CD4-positive, CD25-positive, alpha-beta regulatory T cell (primary cell): ENCODE data around the gene POU2F3. TPM values are rescaled to one million over a fixed set of nuclear protein-coding genes. Genes with fewer than 3 reads are reported as not detected.

Experiments
- ATAC-seq, 2 donors: fragments of 150-1000 bp; cut with Tn5 transposase; one replicate each; pipeline ENCODE4 v1.10.0; 2021; ENCODE audit warnings: low read depth in 2 of 2, moderate number of reproducible peaks in 2 of 2, moderate library complexity in 1 of 2
- DNase-seq, 3 donors: peaks; one replicate each; pipeline versions ENCODE4 v3.0.0 to v3.0.0-alpha.2; 2012 to 2022; ENCODE audit warnings: mixed read lengths in 1 of 3
- H3K27ac ChIP-seq: one replicate; pipeline ENCODE4 v1.7.0; 2013; ENCODE audit warnings: mild to moderate bottlenecking, low read length; ENCODE audit not compliant: insufficient read depth, poor library complexity, severe bottlenecking
- H3K27me3 ChIP-seq: one replicate; pipeline ENCODE4 v1.7.0; 2013; ENCODE audit warnings: low read length; ENCODE audit not compliant: control insufficient read depth, insufficient read depth
- H3K36me3 ChIP-seq: one replicate; pipeline ENCODE4 v1.7.0; 2013; ENCODE audit warnings: mild to moderate bottlenecking, low read length, moderate library complexity; ENCODE audit not compliant: control insufficient read depth, insufficient read depth
- H3K4me1 ChIP-seq: 2 replicates; pipeline ENCODE4 v1.7.0; 2013; ENCODE audit warnings: mild to moderate bottlenecking, low read length; ENCODE audit not compliant: insufficient read depth, control insufficient read depth, poor library complexity, severe bottlenecking
- H3K4me3 ChIP-seq: one replicate; pipeline ENCODE4 v1.7.0; 2013; ENCODE audit warnings: low read depth, mild to moderate bottlenecking, low read length, moderate library complexity
- H3K9me3 ChIP-seq, 2 experiments: 1 replicate in 1 of 2; 2 replicates in 1 of 2; pipeline ENCODE4 v1.7.0; 2013; ENCODE audit warnings: low read length in 2 of 2, mild to moderate bottlenecking in 1 of 2, moderate library complexity in 1 of 2; ENCODE audit not compliant: control insufficient read depth in 2 of 2
- H3K27ac Mint-ChIP-seq, 3 donors: one replicate each; pipeline ENCODE4 v1.8.0; 2020 to 2022; ENCODE audit warnings: mild to moderate bottlenecking in 3 of 3, mixed read lengths in 3 of 3, moderate library complexity in 2 of 3
- H3K27me3 Mint-ChIP-seq: one replicate; pipeline ENCODE4 v1.8.0; 2022; ENCODE audit warnings: mild to moderate bottlenecking, mixed read lengths
- H3K36me3 Mint-ChIP-seq: one replicate; pipeline ENCODE4 v1.8.0; 2020; ENCODE audit warnings: mixed read lengths
- H3K4me1 Mint-ChIP-seq, 4 donors: one replicate each; pipeline ENCODE4 v1.8.0; 2020 to 2022; ENCODE audit warnings: mixed read lengths in 4 of 4, mild to moderate bottlenecking in 1 of 4
- H3K4me3 Mint-ChIP-seq, 4 donors: one replicate each; pipeline ENCODE4 v1.8.0; 2020 to 2022; ENCODE audit warnings: mild to moderate bottlenecking in 4 of 4, mixed read lengths in 4 of 4, moderate library complexity in 3 of 4
- H3K9me3 Mint-ChIP-seq, 7 donors: one replicate each; pipeline ENCODE4 v1.8.0; 2020 to 2022; ENCODE audit warnings: mixed read lengths in 7 of 7, mild to moderate bottlenecking in 3 of 7, moderate library complexity in 2 of 7
- polyA plus RNA-seq, 4 donors: library from polyadenylated mRNA; unstranded; fragments of 300-500 nt; fragmentation: Illumina TruSeq; gene quantifications; one replicate each; pipeline ENCODE4 v1.2.3, GENCODE V29; 2021
- total RNA-seq: library from RNA; stranded (reverse); gene quantifications from one replicate; pipeline ENCODE4 v1.2.3, GENCODE V29; 2022

Gene POU2F3
- total and polyA plus RNA-seq, 5 donors from 2014 or later = not detected

- no peak overlapping the region for H3K27ac ChIP-seq
- H3K36me3 ChIP-seq = no peaks in the 10 kb centered on the region
- Mint-ChIP-seq H3K27me3 (peaks cover 12% of the 10 kb centered on the region), H3K4me1 (no peaks in the 10 kb centered on the region), H3K9me3 (no peaks in the 10 kb centered on the region), H3K27ac (no peak overlapping the region), H3K4me3 (no peak overlapping the region), H3K36me3 (no peaks in the 10 kb centered on the region)
- no peak for DNase-seq
- H3K4me1 ChIP-seq = no peaks in the 10 kb centered on the region
- H3K4me3 ChIP-seq = no peak overlapping the region
- no peaks in the 10 kb centered on the region for H3K9me3 ChIP-seq
- H3K27me3 ChIP-seq = no peaks in the 10 kb centered on the region
- ATAC-seq = no peak
Observed at GRCh38 chr11:120218695-120219033, 21.3 kb upstream of the POU2F3 start.

GRCh38 chr11:120219232-120219937, 20.6 kb upstream of the POU2F3 start:
- no peaks in the 10 kb centered on the region for H3K4me1 Mint-ChIP-seq
- Histone ChIP-seq H3K27me3 (no peaks in the 10 kb centered on the region), H3K36me3 (no peaks in the 10 kb centered on the region), H3K4me1 (no peaks in the 10 kb centered on the region), H3K9me3 (no peaks in the 10 kb centered on the region), H3K4me3 (no peak overlapping the region), H3K27ac (no peak overlapping the region)
- ATAC-seq (no peak), DNase-seq (no peak)
- no peaks in the 10 kb centered on the region for H3K9me3 Mint-ChIP-seq
- no peaks in the 10 kb centered on the region for H3K36me3 Mint-ChIP-seq
- H3K27me3 Mint-ChIP-seq = peaks cover 5% of the 10 kb centered on the region
- H3K27ac Mint-ChIP-seq = no peak overlapping the region
- no peak overlapping the region for H3K4me3 Mint-ChIP-seq

- no peak overlapping the region for H3K27ac Mint-ChIP-seq
Observed at GRCh38 chr11:120219938-120220746, 19.8 kb upstream of the POU2F3 start.

GRCh38 chr11:120220747-120221037, 19.2 kb upstream of the POU2F3 start:
- Histone ChIP-seq H3K27me3 (no peaks in the 10 kb centered on the region), H3K9me3 (no peaks in the 10 kb centered on the region), H3K4me1 (no peaks in the 10 kb centered on the region), H3K27ac (no peak overlapping the region), H3K4me3 (no peak overlapping the region), H3K36me3 (no peaks in the 10 kb centered on the region)
- H3K9me3 Mint-ChIP-seq = no peaks in the 10 kb centered on the region
- no peaks in the 10 kb centered on the region for H3K4me1 Mint-ChIP-seq
- no peak overlapping the region for H3K27ac Mint-ChIP-seq
- peaks cover 5% of the 10 kb centered on the region for H3K27me3 Mint-ChIP-seq
- H3K4me3 Mint-ChIP-seq = no peak overlapping the region
- DNase-seq = no peak
- H3K36me3 Mint-ChIP-seq = no peaks in the 10 kb centered on the region
- no peak for ATAC-seq

More at GRCh38 chr11:120219938-120220746, 19.8 kb upstream of the POU2F3 start:
- Histone ChIP-seq H3K27ac (no peak overlapping the region), H3K9me3 (no peaks in the 10 kb centered on the region), H3K27me3 (no peaks in the 10 kb centered on the region), H3K4me3 (no peak overlapping the region), H3K4me1 (no peaks in the 10 kb centered on the region), H3K36me3 (no peaks in the 10 kb centered on the region)
- H3K27me3 Mint-ChIP-seq = peaks cover 5% of the 10 kb centered on the region
- no peak for ATAC-seq
- DNase-seq = no peak
- no peaks in the 10 kb centered on the region for H3K9me3 Mint-ChIP-seq
- H3K4me1 Mint-ChIP-seq = no peaks in the 10 kb centered on the region
- no peaks in the 10 kb centered on the region for H3K36me3 Mint-ChIP-seq
- H3K4me3 Mint-ChIP-seq = no peak overlapping the region

- Mint-ChIP-seq H3K9me3 (no peaks in the 10 kb centered on the region), H3K4me3 (no peak overlapping the region), H3K4me1 (no peaks in the 10 kb centered on the region), H3K27me3 (peaks cover 11% of the 10 kb centered on the region), H3K36me3 (no peaks in the 10 kb centered on the region), H3K27ac (no peak overlapping the region)
- Histone ChIP-seq H3K4me1 (no peaks in the 10 kb centered on the region), H3K4me3 (no peak overlapping the region), H3K36me3 (no peaks in the 10 kb centered on the region), H3K27ac (no peak overlapping the region), H3K27me3 (no peaks in the 10 kb centered on the region), H3K9me3 (no peaks in the 10 kb centered on the region)
- DNase-seq (no peak), ATAC-seq (no peak)
Observed at GRCh38 chr11:120221115-120221752, 18.7 kb upstream of the POU2F3 start.

- no peaks in the 10 kb centered on the region for H3K36me3 Mint-ChIP-seq
- Histone ChIP-seq H3K36me3 (no peaks in the 10 kb centered on the region), H3K9me3 (no peaks in the 10 kb centered on the region), H3K27me3 (no peaks in the 10 kb centered on the region), H3K27ac (no peak overlapping the region), H3K4me1 (no peaks in the 10 kb centered on the region), H3K4me3 (no peak overlapping the region)
- no peak for ATAC-seq
- H3K4me1 Mint-ChIP-seq = no peaks in the 10 kb centered on the region
- no peaks in the 10 kb centered on the region for H3K9me3 Mint-ChIP-seq
- no peak overlapping the region for H3K27ac Mint-ChIP-seq
- no peak overlapping the region for H3K4me3 Mint-ChIP-seq
- peaks cover 15% of the 10 kb centered on the region for H3K27me3 Mint-ChIP-seq
- no peak for DNase-seq
Observed at GRCh38 chr11:120222916-120223315, 17.0 kb upstream of the POU2F3 start.

- peaks cover 15% of the 10 kb centered on the region for H3K27me3 Mint-ChIP-seq
- no peaks in the 10 kb centered on the region for H3K9me3 ChIP-seq
- no peak overlapping the region for H3K4me3 Mint-ChIP-seq
- H3K27ac Mint-ChIP-seq = no peak overlapping the region
- no peaks in the 10 kb centered on the region for H3K4me1 Mint-ChIP-seq
- ATAC-seq = no peak
- no peaks in the 10 kb centered on the region for H3K9me3 Mint-ChIP-seq
- H3K27me3 ChIP-seq = no peaks in the 10 kb centered on the region
- no peak overlapping the region for H3K4me3 ChIP-seq
- H3K36me3 Mint-ChIP-seq = no peaks in the 10 kb centered on the region
- H3K4me1 ChIP-seq = no peaks in the 10 kb centered on the region
- no peaks in the 10 kb centered on the region for H3K36me3 ChIP-seq
- H3K27ac ChIP-seq = no peak overlapping the region
- DNase-seq = no peak
Observed at GRCh38 chr11:120223793-120224192, 16.1 kb upstream of the POU2F3 start.
